Testis (tissue), 2 donors: ENCODE measurements around the gene UBA6.

ENCODE experiments used
- CTCF ChIP-seq, 3 experiments: fragments of 450-650 bp in 2 of 3; fragments of 200-600 bp in 1 of 3; sonication (generic) in 1 of 3; IDR thresholded peaks; one replicate each; pipeline ENCODE4 v1.5.1; 2016 to 2019; ENCODE audit warnings: antibody characterized with exemption in 3 of 3, mild to moderate bottlenecking in 2 of 3, moderate library complexity in 1 of 3
- POLR2A ChIP-seq: fragments of 450-650 bp; IDR thresholded peaks from one replicate; pipeline ENCODE4 v1.6.1; 2017; ENCODE audit warnings: antibody characterized with exemption, mild to moderate bottlenecking, moderate library complexity

GRCh38 chr4:67700116-67700737, 728 bp downstream of the UBA6 start:
- no peak for TF ChIP-seq CTCF (IDR thresholded peaks at IDR 0.05)
- TF ChIP-seq POLR2A: no peak
